Psoas muscle (tissue), 8 donors: ENCODE measurements around the gene SBDS. TPM values are rescaled to one million over a fixed set of nuclear protein-coding genes. Genes with fewer than 3 reads are reported as not detected.
"Not testable (repeated sequence)": the region's sequence is repeated elsewhere in the genome, so short reads cannot be mapped to it uniquely, and the experiment has no call there.

ENCODE experiments used
- ATAC-seq, 4 donors: fragments of 200-7000 bp; cut with Tn5 transposase; one replicate each; pipeline ENCODE4 v1.9.1; 2020; ENCODE audit warnings: moderate library complexity in 3 of 4, mild to moderate bottlenecking in 2 of 4
- DNase-seq, 2 donors: peaks; one replicate each; pipeline ENCODE4 v3.0.0-alpha.2; 2020
- H3K27ac ChIP-seq: fragments of 200-600 bp; one replicate; pipeline ENCODE4 v1.8.0; 2022
- H3K27me3 ChIP-seq, 3 donors: fragments of 200-600 bp in 1 of 3; one replicate each; pipeline versions ENCODE4 v1.6.1 to v1.8.0; 2013 to 2022; ENCODE audit warnings: low read length in 2 of 3, mild to moderate bottlenecking in 2 of 3, moderate library complexity in 1 of 3; ENCODE audit not compliant: insufficient read depth in 3 of 3
- H3K36me3 ChIP-seq, 2 donors: fragments of 200-600 bp in 1 of 2; one replicate each; pipeline versions ENCODE4 v1.6.1 to v1.8.0; 2013 to 2022; ENCODE audit warnings: low read depth in 1 of 2, mild to moderate bottlenecking in 1 of 2, moderate library complexity in 1 of 2; ENCODE audit not compliant: insufficient read depth in 1 of 2
- H3K4me1 ChIP-seq: fragments of 200-600 bp; one replicate; pipeline ENCODE4 v1.8.0; 2022
- H3K4me3 ChIP-seq: fragments of 200-600 bp; one replicate; pipeline ENCODE4 v1.8.0; 2022; ENCODE audit warnings: mild to moderate bottlenecking
- H3K9me3 ChIP-seq: fragments of 200-600 bp; one replicate; pipeline ENCODE4 v1.8.0; 2022
- CTCF ChIP-seq: fragments of 200-600 bp; IDR thresholded peaks from one replicate; pipeline ENCODE4 v1.8.0; 2022; ENCODE audit warnings: antibody characterized with exemption
- WGBS, 3 donors: extraction: QIAGEN DNeasy Blood & Tissue Kit; methylation state at CpG; one replicate each; pipeline versions ENCODE4 v1.1.6 to v1.1.7; 2013; 5-methylcytosine and 5-hydroxymethylcytosine counted together
- intact Hi-C, 2 donors: fragments of 100-400 bp; cut with DNase I; formaldehyde crosslinking; loops; one replicate each; pipeline versions ENCODE4 v1.11.0 to v1.14.2; 2022
- polyA plus RNA-seq, 3 donors: library from polyadenylated mRNA; stranded (reverse); fragments of 200-250 nt; gene quantifications; one replicate each; pipeline ENCODE4 v1.2.3, GENCODE V29; 2013
- total RNA-seq, 4 donors: library from RNA; stranded (reverse); fragmentation: NEBNext Ultra II Directional in 2 of 4; extraction: Animal tissue kit (Norgen Biotek cat#: 25700) in 2 of 4; gene quantifications; one replicate each; pipeline versions ENCODE4 v1.2.1 to v1.2.4, GENCODE V29; 2021 to 2023
- donor health status: healthy with polysubstance abuse.
- donor health status: DM: no; HTN: no; CAD: no; lungs with moderate emphysema.
- donor health status: Bipolar disorder and iron deficiency.
- donor health status: healthy.
- donor health status: DM: yes; HTN: yes; CAD: no.
- donor health status: DM: no; HTN: no; CAD: no.
- donor health status: DM: no; HTN: no; CAD: no.
- donor health status: DM: yes; HTN: yes; CAD: no.

The SBDS gene
- total and polyA plus RNA-seq, 7 donors = 236 to 417 (median 389) TPM

GRCh38 chr7:67008260-67008659, 12.9 kb upstream of the SBDS start:
- intact Hi-C loops = no loop called here
- 81 to 93% (median 86%) methylated on average over 4 of the region's 4 CpGs for WGBS, 3 donors

DNA sequence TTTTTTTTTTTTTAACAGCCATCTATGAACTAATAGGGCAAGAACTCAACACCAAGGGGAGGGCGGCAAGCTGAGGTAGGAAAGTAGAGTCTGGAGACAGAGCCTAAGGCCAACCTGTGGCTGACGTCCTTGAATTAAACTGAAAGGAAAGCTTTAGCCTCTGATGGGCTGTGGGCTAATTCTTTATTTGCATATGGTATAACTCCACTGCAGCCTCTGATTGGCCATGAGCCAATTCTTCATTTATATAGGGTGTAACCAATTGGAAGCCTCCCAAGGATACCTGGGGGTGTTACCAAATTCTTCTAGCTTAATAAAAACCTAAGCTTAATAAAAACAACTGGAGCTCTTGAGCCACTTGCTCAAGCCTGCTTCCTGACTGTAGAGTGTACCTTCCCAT, 11.6 kb upstream of the SBDS start:
- no peak for DNase-seq
- Histone ChIP-seq H3K27me3 (no peaks in the 10 kb centered on the region), H3K4me1 (no peaks in the 10 kb centered on the region), H3K36me3 (peaks cover 2 to 77% of the 10 kb centered on the region in 2 donors), H3K9me3 (no peaks in the 10 kb centered on the region), H3K27ac (no peak overlapping the region), H3K4me3 (no peak overlapping the region)
- TF ChIP-seq CTCF = no peak
- no peak for ATAC-seq
- WGBS, 3 donors = 84 to 96% (median 88%) methylated on average over 2 of the region's 2 CpGs
- intact Hi-C loops = no loop called here

More at GRCh38 chr7:67008260-67008659, 12.9 kb upstream of the SBDS start:
- no peak overlapping the region for H3K4me3 ChIP-seq
- no peak for TF ChIP-seq CTCF
- H3K4me1 ChIP-seq = no peaks in the 10 kb centered on the region
- no peaks in the 10 kb centered on the region for H3K9me3 ChIP-seq
- ATAC-seq (no peak), DNase-seq (no peak)
- H3K36me3 ChIP-seq = peaks cover 2 to 87% of the 10 kb centered on the region in 2 donors
- H3K27me3 ChIP-seq = no peaks in the 10 kb centered on the region
- H3K27ac ChIP-seq = no peak overlapping the region

DNA sequence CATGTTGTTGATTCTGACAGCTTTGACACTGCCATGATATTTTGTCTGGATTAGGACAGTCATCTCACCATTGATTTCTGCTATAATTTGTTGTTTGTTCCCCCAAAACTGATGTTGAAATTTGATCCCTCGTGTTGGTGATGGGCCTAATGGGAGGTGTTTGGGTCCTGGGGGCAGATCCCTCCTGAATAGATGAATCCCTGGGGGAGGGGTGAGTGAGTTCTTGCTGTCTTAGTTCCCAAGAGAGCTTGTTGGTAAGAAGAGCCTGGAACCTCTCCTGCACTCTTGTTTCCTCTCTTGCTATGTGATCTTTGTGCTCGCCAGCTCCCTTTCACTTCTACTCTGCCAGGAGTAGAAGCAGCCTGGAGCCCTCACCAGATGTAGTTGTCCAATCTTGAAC, 8.8 kb upstream of the SBDS start:
- ATAC-seq, H3K9me3 ChIP-seq, DNase-seq, H3K27ac ChIP-seq, H3K4me1 ChIP-seq, H3K27me3 ChIP-seq, intact Hi-C loops, H3K4me3 ChIP-seq: not testable (repeated sequence)
- 70 to 89% (median 85%) methylated on average over 2 of the region's 2 CpGs for WGBS, 3 donors
- H3K36me3 ChIP-seq = peaks cover 2 to 68% of the 10 kb centered on the region in 2 donors

GRCh38 chr7:67000601-67001258, 5.3 kb upstream of the SBDS start:
- H3K27me3 ChIP-seq, intact Hi-C loops, H3K9me3 ChIP-seq, H3K4me1 ChIP-seq, ATAC-seq, DNase-seq, H3K27ac ChIP-seq, H3K4me3 ChIP-seq: not testable (repeated sequence)
- H3K36me3 ChIP-seq = peaks cover 2 to 41% of the 10 kb centered on the region in 2 donors
- WGBS, 3 donors = 44 to 49% (median 47%) methylated on average over 4 of the region's 5 CpGs
- peak; percentile 45 for TF ChIP-seq CTCF

GRCh38 chr7:66996444-66997191, 1.2 kb upstream of the SBDS start, which contains the start of gene TYW1:
Gene TYW1, plus strand, starts transcription at chr7:66996833. Its CDS starts 146 bp downstream, at chr7:66996979.
- Histone ChIP-seq H3K27ac (peak within 1 kb of the TSS; percentile 99), H3K36me3 (peaks cover 0 to 46% of the 10 kb centered on the region in 2 donors), H3K4me1 (peaks cover 17% of the 10 kb centered on the region), H3K4me3 (peak within 1 kb of the TSS; percentile 83)
- H3K27me3 ChIP-seq, H3K9me3 ChIP-seq, intact Hi-C loops: not testable (repeated sequence)
- peak; percentile 97 to 99 for DNase-seq
- ATAC-seq = peak; percentile 81 to 89 (median 85)
- WGBS, 3 donors = 0 to 1% (median 0%) methylated on average over 31 to 44 of the region's 44 CpGs
